Sigmoid colon (tissue), 7 donors: ENCODE data around the gene DPY19L3. TPM values are rescaled to one million over a fixed set of nuclear protein-coding genes. Genes with fewer than 3 reads are reported as not detected.
"Not testable (repeated sequence)": the region's sequence is repeated elsewhere in the genome, so short reads cannot be mapped to it uniquely, and the experiment has no call there.

Source experiments
- DNase-seq: peaks from one replicate; pipeline ENCODE4 v3.0.0-alpha.2; 2019
- H3K27ac ChIP-seq, 4 donors: fragments of 200-600 bp; sonication (generic); one replicate each; pipeline ENCODE4 v1.5.1; 2016 to 2019; ENCODE audit warnings: mild to moderate bottlenecking in 1 of 4
- H3K27me3 ChIP-seq, 3 donors: fragments of 200-600 bp; sonication (generic); one replicate each; pipeline ENCODE4 v1.5.1; 2019; ENCODE audit warnings: mild to moderate bottlenecking in 1 of 3
- H3K36me3 ChIP-seq, 4 donors: fragments of 200-600 bp; sonication (generic); one replicate each; pipeline ENCODE4 v1.5.1; 2016 to 2019
- H3K4me1 ChIP-seq, 4 donors: fragments of 200-600 bp; sonication (generic); one replicate each; pipeline ENCODE4 v1.5.1; 2017 to 2019
- H3K4me3 ChIP-seq, 4 donors: fragments of 200-600 bp; sonication (generic); one replicate each; pipeline ENCODE4 v1.5.1; 2017 to 2019; ENCODE audit warnings: mild to moderate bottlenecking in 2 of 4, moderate library complexity in 1 of 4
- H3K9me3 ChIP-seq, 4 donors: fragments of 200-600 bp in 3 of 4; sonication (generic) in 3 of 4; one replicate each; pipeline versions ENCODE4 v1.5.1 to v1.6.1; 2013 to 2019
- EP300 ChIP-seq, 4 donors: sonication (generic); formaldehyde crosslinking; IDR thresholded peaks; one replicate each; pipeline ENCODE4 v1.6.1; 2017; ENCODE audit warnings: antibody characterized with exemption in 4 of 4
- POLR2A ChIP-seq, 2 donors: fragments of 450-650 bp; IDR thresholded peaks; one replicate each; pipeline ENCODE4 v1.6.1; 2016; ENCODE audit warnings: antibody characterized with exemption in 2 of 2, mild to moderate bottlenecking in 2 of 2, moderate library complexity in 2 of 2
- POLR2AphosphoS5 ChIP-seq, 4 donors: sonication (generic); formaldehyde crosslinking; IDR thresholded peaks; one replicate each; pipeline ENCODE4 v1.6.1; 2017; ENCODE audit warnings: antibody characterized with exemption in 4 of 4
- WGBS, 2 donors: extraction: QIAGEN DNeasy Blood & Tissue Kit; methylation state at CpG; one replicate each; pipeline ENCODE4 v1.1.7; 2013; 5-methylcytosine and 5-hydroxymethylcytosine counted together
- intact Hi-C: fragments of 100-400 bp; cut with DNase I; formaldehyde crosslinking; loops from one replicate; pipeline ENCODE4 v1.15.1; 2023
- polyA plus RNA-seq, 3 donors: library from polyadenylated mRNA; stranded (reverse); fragments of 200-250 nt; gene quantifications; one replicate each; pipeline ENCODE4 v1.2.3, GENCODE V29; 2013
- total RNA-seq, 4 donors: library from RNA; depleted of rRNA; stranded (reverse); fragments of >200 nt; gene quantifications; one replicate each; pipeline ENCODE4 v1.1.0, GENCODE V29; 2016
- TF ChIP-seq, protein P1 (sequence below), 4 experiments: fragments of 450-650 bp in 3 of 4; fragments of 200-600 bp in 1 of 4; IDR thresholded peaks; one replicate each; pipeline ENCODE4 v1.5.1; 2016 to 2019; ENCODE audit warnings: antibody characterized with exemption in 4 of 4, mild to moderate bottlenecking in 3 of 4, moderate library complexity in 2 of 4
- donor health status: healthy with polysubstance abuse.
- donor health status: Bipolar disorder and iron deficiency.
- donor health status: healthy.

DPY19L3 gene
- total and polyA plus RNA-seq, 7 donors: 1.2 to 33.5 (median 11.4) TPM

DNA sequence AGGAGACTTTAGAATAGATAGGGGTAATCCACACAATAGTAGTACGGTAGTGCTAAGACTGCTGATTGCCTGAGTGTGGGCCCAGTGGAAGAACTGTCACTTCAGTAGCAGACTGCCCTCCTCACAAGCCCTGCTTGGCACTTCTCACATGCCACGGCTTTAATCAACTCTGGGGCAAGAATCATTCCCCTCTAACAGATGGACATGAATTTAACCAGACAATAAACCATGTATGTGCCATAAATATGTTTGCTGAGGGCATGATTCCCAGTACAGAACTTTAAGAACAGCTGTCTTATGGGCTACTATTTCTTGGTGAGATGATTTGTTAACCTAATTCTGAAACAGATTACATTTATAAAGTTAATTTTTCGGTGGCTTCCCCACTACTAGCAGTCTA is 22.0 kb downstream of the DPY19L3 start:
- WGBS, 2 donors: 74 to 82% methylated on average over 3 of the region's 3 CpGs
- DNase-seq: no peak
- Histone ChIP-seq H3K9me3 (no peaks in the 10 kb centered on the region), H3K36me3 (peaks cover 0 to 4% (median 0%) of the 10 kb centered on the region in 4 donors), H3K27me3 (no peaks in the 10 kb centered on the region), H3K4me1 (no peaks in the 10 kb centered on the region), H3K27ac (no peak overlapping the region), H3K4me3 (no peak overlapping the region)
- TF ChIP-seq EP300 (IDR thresholded peaks at IDR 0.05): no peak
- TF ChIP-seq POLR2A (IDR thresholded peaks at IDR 0.05): no peak
- TF ChIP-seq, protein P1, sequence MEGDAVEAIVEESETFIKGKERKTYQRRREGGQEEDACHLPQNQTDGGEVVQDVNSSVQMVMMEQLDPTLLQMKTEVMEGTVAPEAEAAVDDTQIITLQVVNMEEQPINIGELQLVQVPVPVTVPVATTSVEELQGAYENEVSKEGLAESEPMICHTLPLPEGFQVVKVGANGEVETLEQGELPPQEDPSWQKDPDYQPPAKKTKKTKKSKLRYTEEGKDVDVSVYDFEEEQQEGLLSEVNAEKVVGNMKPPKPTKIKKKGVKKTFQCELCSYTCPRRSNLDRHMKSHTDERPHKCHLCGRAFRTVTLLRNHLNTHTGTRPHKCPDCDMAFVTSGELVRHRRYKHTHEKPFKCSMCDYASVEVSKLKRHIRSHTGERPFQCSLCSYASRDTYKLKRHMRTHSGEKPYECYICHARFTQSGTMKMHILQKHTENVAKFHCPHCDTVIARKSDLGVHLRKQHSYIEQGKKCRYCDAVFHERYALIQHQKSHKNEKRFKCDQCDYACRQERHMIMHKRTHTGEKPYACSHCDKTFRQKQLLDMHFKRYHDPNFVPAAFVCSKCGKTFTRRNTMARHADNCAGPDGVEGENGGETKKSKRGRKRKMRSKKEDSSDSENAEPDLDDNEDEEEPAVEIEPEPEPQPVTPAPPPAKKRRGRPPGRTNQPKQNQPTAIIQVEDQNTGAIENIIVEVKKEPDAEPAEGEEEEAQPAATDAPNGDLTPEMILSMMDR (IDR thresholded peaks at IDR 0.05): no peak
- TF ChIP-seq POLR2AphosphoS5 (IDR thresholded peaks at IDR 0.05): no peak
- intact Hi-C loops: no loop called here

DNA sequence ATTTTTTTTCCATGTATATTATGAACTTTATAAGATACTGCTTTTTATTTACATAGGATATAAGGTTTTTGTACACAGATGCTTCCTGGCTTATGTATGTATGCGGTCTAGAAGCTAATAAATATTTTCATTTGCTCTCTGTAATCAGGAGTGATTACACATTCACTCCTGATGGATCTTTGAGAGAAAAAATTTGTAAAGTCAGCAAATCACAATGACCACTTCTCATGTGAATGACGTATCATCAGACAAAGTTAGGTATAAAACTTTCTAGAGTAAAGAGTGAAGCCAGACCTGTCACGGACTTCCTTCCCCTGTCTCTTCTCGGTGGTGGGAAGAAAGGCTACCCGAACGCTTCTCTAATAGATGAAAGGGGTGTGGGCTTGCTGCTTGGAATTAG is 31.1 kb downstream of the DPY19L3 start:
- Histone ChIP-seq H3K36me3 (peaks cover 0 to 28% (median 2%) of the 10 kb centered on the region in 4 donors), H3K4me1 (no peaks in the 10 kb centered on the region), H3K9me3 (no peaks in the 10 kb centered on the region), H3K4me3 (no peak overlapping the region), H3K27me3 (no peaks in the 10 kb centered on the region), H3K27ac (no peak overlapping the region)
- no peak for DNase-seq
- intact Hi-C loops: no loop called here
- WGBS, 2 donors: 93 to 97% methylated on average over 6 of the region's 6 CpGs
- no peak for TF ChIP-seq EP300 (IDR thresholded peaks at IDR 0.05)
- TF ChIP-seq POLR2AphosphoS5 (IDR thresholded peaks at IDR 0.05): no peak
- TF ChIP-seq, protein P1 (IDR thresholded peaks at IDR 0.05): no peak
- no peak for TF ChIP-seq POLR2A (IDR thresholded peaks at IDR 0.05)

DNA sequence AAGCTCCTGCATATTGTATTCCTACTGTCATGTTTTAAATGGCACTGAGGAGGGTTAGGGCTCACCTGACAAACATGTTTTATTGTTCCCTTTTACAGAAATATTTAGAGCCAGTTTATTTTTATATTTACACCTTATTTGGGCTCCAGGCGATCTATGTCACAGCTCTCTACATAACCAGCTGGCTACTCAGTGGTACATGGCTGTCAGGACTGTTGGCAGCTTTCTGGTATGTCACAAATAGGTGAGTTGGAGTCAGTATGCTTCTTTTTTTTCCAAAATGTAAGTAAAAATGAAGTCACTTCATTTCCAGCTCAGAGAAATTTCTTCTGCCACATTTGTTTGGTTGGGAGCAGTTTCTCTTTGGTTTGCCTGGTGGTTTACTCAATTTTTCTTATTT is 31.5 kb downstream of the DPY19L3 start:
- 91 to 92% methylated on average over 1 of the region's 1 CpG for WGBS, 2 donors
- Histone ChIP-seq H3K4me1 (no peaks in the 10 kb centered on the region), H3K27ac (no peak overlapping the region), H3K9me3 (no peaks in the 10 kb centered on the region), H3K27me3 (no peaks in the 10 kb centered on the region), H3K36me3 (peaks cover 0 to 28% (median 2%) of the 10 kb centered on the region in 4 donors), H3K4me3 (no peak overlapping the region)
- DNase-seq: no peak
- intact Hi-C loops: no loop called here
- no peak for TF ChIP-seq POLR2AphosphoS5 (IDR thresholded peaks at IDR 0.05)
- no peak for TF ChIP-seq POLR2A (IDR thresholded peaks at IDR 0.05)
- no peak for TF ChIP-seq EP300 (IDR thresholded peaks at IDR 0.05)
- TF ChIP-seq, protein P1 (IDR thresholded peaks at IDR 0.05): no peak

- no peak overlapping the region for H3K4me3 ChIP-seq
- H3K36me3 ChIP-seq: peaks cover 0 to 28% (median 5%) of the 10 kb centered on the region in 4 donors
- intact Hi-C loops: no loop called here
- no peak for TF ChIP-seq POLR2A (IDR thresholded peaks at IDR 0.05)
- no peak for TF ChIP-seq POLR2AphosphoS5 (IDR thresholded peaks at IDR 0.05)
- TF ChIP-seq, protein P1 (IDR thresholded peaks at IDR 0.05): no peak
- no peak for TF ChIP-seq EP300 (IDR thresholded peaks at IDR 0.05)
- WGBS, 2 donors: 95 to 98% methylated on average over 2 of the region's 2 CpGs
- no peaks in the 10 kb centered on the region for H3K4me1 ChIP-seq
- no peak overlapping the region for H3K27ac ChIP-seq
- H3K9me3 ChIP-seq: no peaks in the 10 kb centered on the region
- H3K27me3 ChIP-seq: no peaks in the 10 kb centered on the region
- no peak for DNase-seq
Observed at GRCh38 chr19:32438751-32439150, 33.2 kb downstream of the DPY19L3 start.

GRCh38 chr19:32442650-32443049 is 37.1 kb downstream of the DPY19L3 start:
- H3K9me3 ChIP-seq: no peaks in the 10 kb centered on the region
- H3K4me3 ChIP-seq: no peak overlapping the region
- peaks cover 0 to 13% (median 5%) of the 10 kb centered on the region in 4 donors for H3K36me3 ChIP-seq
- H3K4me1 ChIP-seq: no peaks in the 10 kb centered on the region
- no peaks in the 10 kb centered on the region for H3K27me3 ChIP-seq
- H3K27ac ChIP-seq: no peak overlapping the region
- DNase-seq: no peak
- intact Hi-C loops: no loop called here
- TF ChIP-seq POLR2AphosphoS5 (IDR thresholded peaks at IDR 0.05) (no peak), EP300 (IDR thresholded peaks at IDR 0.05) (no peak), POLR2A (IDR thresholded peaks at IDR 0.05) (no peak)
- TF ChIP-seq, protein P1 (IDR thresholded peaks at IDR 0.05): no peak
- WGBS, 2 donors: 96 to 98% methylated on average over 1 of the region's 1 CpG

GRCh38 chr19:32447534-32447933 is 42.0 kb downstream of the DPY19L3 start:
- H3K4me1 ChIP-seq, H3K27ac ChIP-seq, H3K9me3 ChIP-seq, DNase-seq, H3K36me3 ChIP-seq, H3K27me3 ChIP-seq, H3K4me3 ChIP-seq, intact Hi-C loops: not testable (repeated sequence)
- 98% methylated on average over 5 of the region's 5 CpGs for WGBS, 2 donors
